Gastrocnemius medialis (tissue), 4 donors: ENCODE data around the gene TBX3.

Experiments
- POLR2A ChIP-seq, 2 donors: fragments of 450-650 bp; IDR thresholded peaks; one replicate each; pipeline ENCODE4 v1.6.1; 2017; ENCODE audit warnings: antibody characterized with exemption in 2 of 2, mild to moderate bottlenecking in 2 of 2, moderate library complexity in 2 of 2
- TF ChIP-seq, protein P1 (sequence below), 5 experiments: fragments of 450-650 bp in 3 of 5; fragments of 200-600 bp in 2 of 5; sonication (generic) in 2 of 5; IDR thresholded peaks in 4 of 5; conservative IDR thresholded peaks in 1 of 5; 1 replicate in 4 of 5; 2 replicates in 1 of 5; pipeline ENCODE4 v1.5.1; 2016 to 2019; ENCODE audit warnings: antibody characterized with exemption in 5 of 5, mild to moderate bottlenecking in 3 of 5, moderate library complexity in 3 of 5

GRCh38 chr12:114701553-114701952 is 17.6 kb upstream of the TBX3 start:
- TF ChIP-seq, protein P1, sequence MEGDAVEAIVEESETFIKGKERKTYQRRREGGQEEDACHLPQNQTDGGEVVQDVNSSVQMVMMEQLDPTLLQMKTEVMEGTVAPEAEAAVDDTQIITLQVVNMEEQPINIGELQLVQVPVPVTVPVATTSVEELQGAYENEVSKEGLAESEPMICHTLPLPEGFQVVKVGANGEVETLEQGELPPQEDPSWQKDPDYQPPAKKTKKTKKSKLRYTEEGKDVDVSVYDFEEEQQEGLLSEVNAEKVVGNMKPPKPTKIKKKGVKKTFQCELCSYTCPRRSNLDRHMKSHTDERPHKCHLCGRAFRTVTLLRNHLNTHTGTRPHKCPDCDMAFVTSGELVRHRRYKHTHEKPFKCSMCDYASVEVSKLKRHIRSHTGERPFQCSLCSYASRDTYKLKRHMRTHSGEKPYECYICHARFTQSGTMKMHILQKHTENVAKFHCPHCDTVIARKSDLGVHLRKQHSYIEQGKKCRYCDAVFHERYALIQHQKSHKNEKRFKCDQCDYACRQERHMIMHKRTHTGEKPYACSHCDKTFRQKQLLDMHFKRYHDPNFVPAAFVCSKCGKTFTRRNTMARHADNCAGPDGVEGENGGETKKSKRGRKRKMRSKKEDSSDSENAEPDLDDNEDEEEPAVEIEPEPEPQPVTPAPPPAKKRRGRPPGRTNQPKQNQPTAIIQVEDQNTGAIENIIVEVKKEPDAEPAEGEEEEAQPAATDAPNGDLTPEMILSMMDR (IDR thresholded peaks at IDR 0.05 in 4 of 5, conservative IDR thresholded peaks at IDR 0.05 in 1 of 5): no peak
- TF ChIP-seq POLR2A (IDR thresholded peaks at IDR 0.05): no peak
